HCT116 (cell line): ENCODE measurements around the gene GFAP. TPM values are rescaled to one million over a fixed set of nuclear protein-coding genes. Genes with fewer than 3 reads are reported as not detected.

Experiments
- ATAC-seq: fragments of 200-7000 bp; cut with Tn5 transposase; 2 replicates; pipeline ENCODE4 v1.9.1; 2020; ENCODE audit warnings: mild to moderate bottlenecking, moderate library complexity
- BruUV-seq: library from RNA; stranded (reverse); fragments of 400-500 nt; replicated peaks from 2 replicates; lab custom pipeline; 2021; lab: Mats Ljungman, UMichigan
- CTCF ChIA-PET: fragments of 300-600 bp; sonication (Branson Sonifier 250); formaldehyde crosslinking; loops from one replicate; lab custom pipeline; 2021; ENCODE audit warnings: antibody characterized with exemption; lab: Charles Lee
- POLR2A ChIA-PET: fragments of 300-600, 350-600 bp; sonication (Branson Sonifier 250); formaldehyde crosslinking; loops from one replicate; lab custom pipeline; 2021; ENCODE audit warnings: antibody characterized with exemption; lab: Charles Lee
- RAD21 ChIA-PET, 2 experiments: fragments of 300-600 bp; sonication (Branson Sonifier 250); formaldehyde crosslinking; loops; one replicate each; lab custom pipeline; 2023; ENCODE audit warnings: low total read pairs in 2 of 2; ENCODE audit not compliant: uncharacterized antibody in 2 of 2, unreplicated experiment in 2 of 2, low non-redundant PET in 1 of 2; lab: Charles Lee
- DNase-seq: peaks from one replicate; pipeline ENCODE4 v3.0.0-alpha.2; 2010; ENCODE audit warnings: low read depth, low spot score
- H2AFZ ChIP-seq: fragments of 200-600 bp; shearing (Covaris generic), sonication (generic); 2 replicates; pipeline ENCODE4 v1.6.1; 2017; ENCODE audit warnings: low read depth, mixed run types, mixed read lengths, antibody characterized with exemption, low read length; ENCODE audit not compliant: poor library complexity, severe bottlenecking
- H3K27ac ChIP-seq: 2 replicates; pipeline ENCODE4 v1.5.1; 2012; ENCODE audit warnings: low read depth, low read length
- H3K27me3 ChIP-seq: fragments of 200-600 bp; sonication (generic); 2 replicates; pipeline ENCODE4 v1.6.1; 2016; ENCODE audit warnings: mixed run types, low read length, mixed read lengths; ENCODE audit not compliant: insufficient read depth
- H3K36me3 ChIP-seq, 2 experiments: fragments of 200-500 bp in 1 of 2; fragments of 200-600 bp in 1 of 2; sonication (Bioruptor generic) in 1 of 2; sonication (generic) in 1 of 2; 2 replicates each; pipeline versions ENCODE4 v1.5.1 to v1.6.1; 2014 to 2016; ENCODE audit warnings: low read length in 2 of 2, inconsistent platforms in 1 of 2, mixed read lengths in 1 of 2, mixed run types in 1 of 2; ENCODE audit not compliant: insufficient read depth in 2 of 2, control insufficient read depth in 1 of 2
- H3K4me1 ChIP-seq, 2 experiments: fragments of 200-600 bp in 1 of 2; sonication (generic) in 1 of 2; 2 replicates each; pipeline versions ENCODE4 v1.5.1 to v1.6.1; 2012 to 2017; ENCODE audit warnings: low read length in 2 of 2, inconsistent platforms in 1 of 2, mild to moderate bottlenecking in 1 of 2, mixed read lengths in 1 of 2, mixed run types in 1 of 2, moderate library complexity in 1 of 2; ENCODE audit not compliant: insufficient read depth in 2 of 2, control insufficient read depth in 1 of 2
- H3K4me2 ChIP-seq: fragments of 200-600 bp; sonication (generic); 2 replicates; pipeline ENCODE4 v1.6.1; 2017; ENCODE audit warnings: mixed run types, low read length, mixed read lengths
- H3K4me3 ChIP-seq, 2 experiments: fragments of 200-600 bp in 1 of 2; sonication (generic) in 1 of 2; replicated peaks in 1 of 2; 2 replicates each; pipeline ENCODE4 v1.5.1; 2011 to 2016; ENCODE audit warnings: low read length in 2 of 2, control low read depth in 1 of 2, low read depth in 1 of 2, mild to moderate bottlenecking in 1 of 2, mixed read lengths in 1 of 2, mixed run types in 1 of 2
- H3K79me2 ChIP-seq: fragments of 200-600 bp; sonication (generic); 2 replicates; pipeline ENCODE4 v1.6.1; 2017; ENCODE audit warnings: mild to moderate bottlenecking, mixed run types, low read length, moderate library complexity, mixed read lengths; ENCODE audit not compliant: insufficient read depth
- H3K9ac ChIP-seq: fragments of 200-600 bp; sonication (generic); 2 replicates; pipeline ENCODE4 v1.6.1; 2016; ENCODE audit warnings: low read length, mixed read lengths
- H3K9me2 ChIP-seq: fragments of 200-600 bp; sonication (generic), shearing (Covaris generic); 2 replicates; pipeline ENCODE4 v1.6.1; 2017; ENCODE audit warnings: mixed run types, mild to moderate bottlenecking, moderate library complexity; ENCODE audit not compliant: insufficient read depth
- H3K9me3 ChIP-seq, 2 experiments: fragments of 200-500 bp in 1 of 2; fragments of 200-600 bp in 1 of 2; sonication (Bioruptor generic) in 1 of 2; sonication (generic) in 1 of 2; 2 replicates each; pipeline ENCODE4 v1.6.1; 2014 to 2017; ENCODE audit warnings: low read length in 2 of 2, mixed read lengths in 2 of 2, inconsistent platforms in 1 of 2, low read depth in 1 of 2, mild to moderate bottlenecking in 1 of 2, mixed run types in 1 of 2, moderate library complexity in 1 of 2; ENCODE audit not compliant: control insufficient read depth in 1 of 2, insufficient read depth in 1 of 2
- H4K20me1 ChIP-seq: fragments of 200-600 bp; sonication (generic), shearing (Covaris generic); 2 replicates; pipeline ENCODE4 v1.6.1; 2017; ENCODE audit warnings: mixed run types, mild to moderate bottlenecking, moderate library complexity; ENCODE audit not compliant: insufficient read depth
- ELF1 ChIP-seq: IDR thresholded peaks from 2 replicates; pipeline ENCODE4 v1.6.1; 2012; ENCODE audit warnings: low read depth, borderline replicate concordance
- EZH2phosphoT487 ChIP-seq: fragments of 200-600 bp; IDR thresholded peaks from 2 replicates; pipeline ENCODE4 v1.6.1; 2018; ENCODE audit warnings: antibody characterized with exemption, borderline replicate concordance
- SIN3A ChIP-seq: IDR thresholded peaks from 2 replicates; pipeline ENCODE4 v1.6.1; 2012; ENCODE audit warnings: low read depth
- ZNF274 ChIP-seq: fragments of 200-500 bp; sonication (Bioruptor generic); IDR thresholded peaks from 2 replicates; pipeline ENCODE4 v1.6.1; 2014; ENCODE audit warnings: mild to moderate bottlenecking, low read depth, low read length, inconsistent platforms
- intact Hi-C: fragments of 100-400 bp; cut with micrococcal nuclease; formaldehyde crosslinking; loops from 2 replicates; pipeline ENCODE4 v1.10.0; 2022
- total RNA-seq: library from RNA; stranded (reverse); gene quantifications from one replicate; pipeline ENCODE4 v1.2.1, GENCODE V29; 2021; ENCODE audit not compliant: unreplicated experiment
- TF ChIP-seq, protein P1 (sequence below): IDR thresholded peaks from 2 replicates; pipeline ENCODE4 v1.6.1; 2012; ENCODE audit warnings: low read depth

The GFAP gene
- total RNA-seq, 1 experiment from 2014 or later = not detected

DNA sequence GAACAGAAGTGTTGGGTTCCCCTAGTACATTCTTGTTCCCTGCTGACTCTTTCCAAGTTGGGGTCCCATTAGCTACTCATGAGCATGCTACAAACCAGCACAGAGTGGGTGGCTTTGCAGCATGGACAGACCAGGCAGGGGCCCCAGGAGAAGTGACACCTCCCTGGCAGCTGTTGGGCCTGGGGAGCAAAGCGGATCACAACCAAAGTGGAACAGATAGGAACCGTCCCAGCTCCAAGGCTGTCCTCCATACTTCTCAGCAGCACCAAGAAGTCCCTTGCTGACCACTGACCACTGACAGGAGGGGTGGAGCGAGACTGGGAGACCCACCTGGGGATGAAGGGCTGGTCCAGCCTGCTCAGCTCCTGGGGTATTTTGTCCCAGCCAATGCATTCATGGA is 12.4 kb upstream of the GFAP start:
- Histone ChIP-seq H2AFZ (no peak overlapping the region), H3K36me3 (peaks cover 54 to 67% of the 10 kb centered on the region in 2 experiments), H3K4me2 (no peak overlapping the region), H3K4me3 (no peak overlapping the region), H3K9ac (no peak overlapping the region), H3K79me2 (no peaks in the 10 kb centered on the region), H3K4me1 (no peaks in the 10 kb centered on the region), H3K27me3 (no peaks in the 10 kb centered on the region), H3K9me3 (no peaks in the 10 kb centered on the region), H3K9me2 (no peaks in the 10 kb centered on the region), H3K27ac (no peak overlapping the region), H4K20me1 (no peaks in the 10 kb centered on the region)
- no TSS peak for BruUV-seq
- intact Hi-C loops = no loop called here
- DNase-seq (no peak), ATAC-seq (no peak)
- ChIA-PET CTCF (no interaction called here), POLR2A (no interaction called here), RAD21 (no interaction called here)
- TF ChIP-seq SIN3A = no peak
- no peak for TF ChIP-seq EZH2phosphoT487
- TF ChIP-seq ZNF274 = no peak
- no peak for TF ChIP-seq ELF1

DNA sequence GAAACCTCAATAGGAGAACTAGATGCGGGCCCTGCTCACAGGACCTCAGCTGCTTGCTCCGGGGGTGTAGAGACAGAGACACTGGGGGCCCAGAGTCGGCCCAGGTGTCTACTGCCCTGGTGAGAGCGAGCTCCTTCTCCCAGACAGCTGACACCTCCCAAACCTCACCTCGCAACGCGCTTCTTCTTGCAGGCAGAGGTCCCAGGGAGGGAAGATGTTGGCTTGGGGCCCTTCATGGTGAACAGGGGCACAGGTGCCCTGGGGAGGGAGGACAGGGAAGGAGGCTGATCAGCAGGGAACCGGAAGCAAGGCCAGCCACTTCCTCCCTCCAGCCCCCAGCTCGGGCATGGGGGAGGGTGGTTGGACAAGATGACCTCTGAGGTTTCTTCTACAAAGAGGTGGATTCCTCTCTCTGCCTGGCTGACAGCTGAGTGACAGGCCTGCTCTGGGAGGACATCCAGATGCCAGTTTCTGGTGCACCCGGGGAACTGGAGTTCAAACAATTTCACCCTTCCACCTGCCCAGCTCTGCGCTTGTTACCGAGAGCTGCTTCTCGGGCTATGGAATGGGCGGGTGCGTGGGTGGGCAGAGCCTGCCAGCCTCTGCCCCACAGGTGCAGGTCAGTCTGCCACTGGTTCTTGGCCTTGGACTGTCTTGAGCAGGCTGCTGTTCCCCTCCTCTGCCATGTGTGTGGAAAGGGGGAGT is 11.7 kb upstream of the GFAP start:
- Histone ChIP-seq H3K9ac (no peak overlapping the region), H3K79me2 (no peaks in the 10 kb centered on the region), H3K27me3 (no peaks in the 10 kb centered on the region), H3K4me1 (no peaks in the 10 kb centered on the region), H3K9me2 (no peaks in the 10 kb centered on the region), H4K20me1 (no peaks in the 10 kb centered on the region), H3K9me3 (no peaks in the 10 kb centered on the region), H3K36me3 (peaks cover 50 to 61% of the 10 kb centered on the region in 2 experiments), H3K27ac (no peak overlapping the region), H3K4me3 (no peak overlapping the region), H2AFZ (no peak overlapping the region), H3K4me2 (no peak overlapping the region)
- ATAC-seq (no peak), DNase-seq (no peak)
- ChIA-PET CTCF (interaction anchor here (0.6 kb wide), 1 partner anchor 142 kb away, joined by 3 read pairs; no protein-coding TSS in a partner anchor), POLR2A (no interaction called here), RAD21 (no interaction called here)
- TF ChIP-seq ZNF274 = no peak
- TF ChIP-seq, protein P1, sequence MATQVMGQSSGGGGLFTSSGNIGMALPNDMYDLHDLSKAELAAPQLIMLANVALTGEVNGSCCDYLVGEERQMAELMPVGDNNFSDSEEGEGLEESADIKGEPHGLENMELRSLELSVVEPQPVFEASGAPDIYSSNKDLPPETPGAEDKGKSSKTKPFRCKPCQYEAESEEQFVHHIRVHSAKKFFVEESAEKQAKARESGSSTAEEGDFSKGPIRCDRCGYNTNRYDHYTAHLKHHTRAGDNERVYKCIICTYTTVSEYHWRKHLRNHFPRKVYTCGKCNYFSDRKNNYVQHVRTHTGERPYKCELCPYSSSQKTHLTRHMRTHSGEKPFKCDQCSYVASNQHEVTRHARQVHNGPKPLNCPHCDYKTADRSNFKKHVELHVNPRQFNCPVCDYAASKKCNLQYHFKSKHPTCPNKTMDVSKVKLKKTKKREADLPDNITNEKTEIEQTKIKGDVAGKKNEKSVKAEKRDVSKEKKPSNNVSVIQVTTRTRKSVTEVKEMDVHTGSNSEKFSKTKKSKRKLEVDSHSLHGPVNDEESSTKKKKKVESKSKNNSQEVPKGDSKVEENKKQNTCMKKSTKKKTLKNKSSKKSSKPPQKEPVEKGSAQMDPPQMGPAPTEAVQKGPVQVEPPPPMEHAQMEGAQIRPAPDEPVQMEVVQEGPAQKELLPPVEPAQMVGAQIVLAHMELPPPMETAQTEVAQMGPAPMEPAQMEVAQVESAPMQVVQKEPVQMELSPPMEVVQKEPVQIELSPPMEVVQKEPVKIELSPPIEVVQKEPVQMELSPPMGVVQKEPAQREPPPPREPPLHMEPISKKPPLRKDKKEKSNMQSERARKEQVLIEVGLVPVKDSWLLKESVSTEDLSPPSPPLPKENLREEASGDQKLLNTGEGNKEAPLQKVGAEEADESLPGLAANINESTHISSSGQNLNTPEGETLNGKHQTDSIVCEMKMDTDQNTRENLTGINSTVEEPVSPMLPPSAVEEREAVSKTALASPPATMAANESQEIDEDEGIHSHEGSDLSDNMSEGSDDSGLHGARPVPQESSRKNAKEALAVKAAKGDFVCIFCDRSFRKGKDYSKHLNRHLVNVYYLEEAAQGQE = no peak
- BruUV-seq = no TSS peak
- intact Hi-C loops = no loop called here
